ENCODE measurements around the gene POLR1A.

GRCh38 chr2:86044614-86045013 is 61.1 kb downstream of the POLR1A start:
- TF ChIP-seq, protein P1, sequence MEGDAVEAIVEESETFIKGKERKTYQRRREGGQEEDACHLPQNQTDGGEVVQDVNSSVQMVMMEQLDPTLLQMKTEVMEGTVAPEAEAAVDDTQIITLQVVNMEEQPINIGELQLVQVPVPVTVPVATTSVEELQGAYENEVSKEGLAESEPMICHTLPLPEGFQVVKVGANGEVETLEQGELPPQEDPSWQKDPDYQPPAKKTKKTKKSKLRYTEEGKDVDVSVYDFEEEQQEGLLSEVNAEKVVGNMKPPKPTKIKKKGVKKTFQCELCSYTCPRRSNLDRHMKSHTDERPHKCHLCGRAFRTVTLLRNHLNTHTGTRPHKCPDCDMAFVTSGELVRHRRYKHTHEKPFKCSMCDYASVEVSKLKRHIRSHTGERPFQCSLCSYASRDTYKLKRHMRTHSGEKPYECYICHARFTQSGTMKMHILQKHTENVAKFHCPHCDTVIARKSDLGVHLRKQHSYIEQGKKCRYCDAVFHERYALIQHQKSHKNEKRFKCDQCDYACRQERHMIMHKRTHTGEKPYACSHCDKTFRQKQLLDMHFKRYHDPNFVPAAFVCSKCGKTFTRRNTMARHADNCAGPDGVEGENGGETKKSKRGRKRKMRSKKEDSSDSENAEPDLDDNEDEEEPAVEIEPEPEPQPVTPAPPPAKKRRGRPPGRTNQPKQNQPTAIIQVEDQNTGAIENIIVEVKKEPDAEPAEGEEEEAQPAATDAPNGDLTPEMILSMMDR (IDR thresholded peaks at IDR 0.05), result no peak
- TF ChIP-seq POLR2AphosphoS5 (IDR thresholded peaks at IDR 0.05), result no peak
- TF ChIP-seq POLR2A (IDR thresholded peaks at IDR 0.05; ENCODE audit: low read depth), result no peak
- TF ChIP-seq EP300 (IDR thresholded peaks at IDR 0.05), result no peak
